NCI-H1930 (cell line): ENCODE measurements around the gene ICAM4.
"Not testable (repeated sequence)": the region's sequence is repeated elsewhere in the genome, so short reads cannot be mapped to it uniquely, and the experiment has no call there.

Experiments used
- DNase-seq, 2 experiments: peaks; one replicate each; lab custom pipeline; 2025; lab: John Stamatoyannopoulos, UW

ICAM4 gene

DNA sequence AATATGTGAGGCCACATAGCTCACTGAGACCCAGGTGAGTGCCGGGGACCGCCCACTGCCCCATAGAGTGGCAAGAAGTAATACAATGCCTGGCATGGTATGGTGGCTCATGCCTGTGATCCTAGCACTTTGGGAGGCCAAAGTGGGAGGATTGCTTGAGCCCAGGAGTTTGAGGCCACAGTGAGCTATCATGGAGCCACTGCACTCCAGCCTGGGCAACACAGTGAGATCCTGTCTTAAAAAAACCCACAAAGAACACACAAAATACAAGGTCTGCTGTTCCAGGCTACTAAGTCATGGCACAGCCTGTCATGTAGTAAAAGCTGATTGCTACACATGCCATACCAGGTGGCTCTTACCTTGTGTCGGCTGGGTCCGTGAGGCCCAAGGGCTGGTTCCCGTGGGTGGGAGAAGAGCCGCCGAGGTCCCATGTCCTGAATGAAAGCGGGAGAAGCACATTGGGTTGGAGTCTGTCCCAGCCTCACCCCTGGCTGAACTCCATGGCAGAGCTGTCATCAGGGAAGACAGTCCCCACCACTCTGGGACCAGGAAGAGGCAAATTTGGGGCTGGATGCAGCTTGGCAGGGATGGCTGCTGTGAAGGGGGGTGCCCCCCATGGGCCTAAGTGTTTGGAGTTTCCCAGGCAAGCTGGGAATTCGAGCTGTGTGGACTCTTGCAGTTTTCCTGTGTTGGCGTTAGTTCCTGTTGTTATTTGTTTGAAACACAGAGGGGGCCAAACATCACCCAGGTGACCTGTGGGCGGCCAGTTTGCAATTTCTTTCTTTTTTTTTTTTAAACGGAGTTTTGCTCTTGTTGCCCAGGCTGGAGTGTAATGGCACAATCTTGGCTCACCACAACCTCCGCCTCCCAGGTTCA is 32.3 kb downstream of the ICAM4 start:
- DNase-seq: no peak

GRCh38 chr19:10320602-10321416 is 34.1 kb downstream of the ICAM4 start:
- DNase-seq: no peak

DNA sequence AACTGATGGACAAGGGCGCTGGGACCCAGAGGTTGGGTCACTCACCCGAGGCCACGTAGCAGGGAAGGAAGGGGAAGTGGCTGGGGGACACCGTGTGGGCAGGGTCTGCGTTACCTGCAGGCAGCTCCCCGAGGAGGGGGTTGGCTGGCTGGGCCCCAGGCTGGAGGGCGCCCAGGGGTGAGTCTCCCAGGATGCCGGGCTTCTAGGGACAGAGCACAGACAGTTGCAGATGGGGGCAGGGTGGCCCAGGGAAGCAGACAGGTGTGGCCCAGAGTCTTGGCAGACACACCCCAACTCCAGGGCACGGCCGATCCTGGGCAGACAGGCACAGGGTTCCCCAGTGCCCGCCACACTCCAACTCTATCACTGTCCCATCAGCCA is 34.7 kb downstream of the ICAM4 start:
- DNase-seq: no peak

DNA sequence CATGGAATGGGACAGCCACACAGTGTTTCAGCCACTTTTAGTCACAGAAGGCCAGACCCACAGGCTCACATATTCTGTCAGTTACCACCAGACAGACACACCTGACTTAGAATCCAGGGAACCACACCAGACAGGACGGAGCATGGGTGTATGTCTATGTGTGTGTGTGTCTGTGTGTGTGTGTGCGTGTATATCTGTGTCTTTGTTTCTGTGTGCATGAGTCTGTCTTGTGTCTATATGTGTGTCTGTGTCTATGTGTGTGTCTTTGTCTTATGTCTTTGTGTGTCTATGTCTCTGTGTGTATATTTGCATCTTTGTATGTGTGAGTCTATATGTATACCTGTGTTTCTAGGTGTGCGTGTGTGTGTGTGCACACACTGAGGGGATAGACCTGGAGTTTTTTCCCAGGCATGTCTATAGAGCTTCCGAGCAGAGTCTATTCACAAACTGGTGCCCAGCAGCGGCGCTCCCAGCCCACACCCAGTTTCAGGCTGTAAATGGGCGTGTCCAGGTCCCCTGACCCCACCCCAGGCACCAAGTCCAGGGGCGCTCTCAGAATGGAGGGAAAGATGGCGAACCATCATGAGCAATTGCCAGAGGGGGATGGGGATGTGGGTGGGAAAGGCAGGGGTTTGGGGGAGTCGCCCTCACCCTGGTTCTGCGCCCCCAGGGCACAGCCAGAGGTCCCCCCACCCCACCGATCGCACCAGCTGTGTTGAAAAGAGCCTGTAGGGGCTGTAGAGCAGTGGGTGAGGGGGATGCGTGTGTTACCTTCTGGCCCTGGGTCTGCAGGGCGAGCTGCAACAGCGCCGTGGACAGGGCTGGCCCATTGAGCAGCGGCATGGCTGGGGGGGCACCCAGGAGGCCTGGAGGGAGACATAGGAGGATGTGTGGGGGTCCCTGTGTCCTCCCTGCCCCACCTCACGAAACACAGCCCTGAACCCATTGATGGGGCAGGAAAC is 35.4 kb downstream of the ICAM4 start:
- DNase-seq: no peak

GRCh38 chr19:10325732-10326131 is 39.0 kb downstream of the ICAM4 start:
- DNase-seq: no peak

DNA sequence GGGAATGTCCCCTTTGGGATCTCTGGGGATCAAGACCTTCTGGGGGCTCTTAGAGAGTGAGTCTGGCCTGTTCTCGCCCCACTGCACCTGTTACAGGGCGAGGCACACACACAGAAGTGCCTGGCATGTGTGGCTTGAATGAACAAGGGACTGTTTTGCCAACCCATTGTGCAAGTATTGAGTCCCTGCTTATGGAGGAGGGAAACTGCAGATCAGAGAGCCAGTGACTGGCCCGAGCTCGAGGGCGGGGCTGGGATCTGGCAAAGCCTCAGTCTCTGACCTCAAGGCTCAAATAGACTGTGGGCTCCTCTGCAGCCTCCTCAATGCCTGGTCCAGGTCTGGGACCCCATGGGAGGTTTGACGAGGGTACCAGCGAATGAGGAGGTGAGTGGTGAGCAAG is 41.0 kb downstream of the ICAM4 start:
- no peak for DNase-seq

DNA sequence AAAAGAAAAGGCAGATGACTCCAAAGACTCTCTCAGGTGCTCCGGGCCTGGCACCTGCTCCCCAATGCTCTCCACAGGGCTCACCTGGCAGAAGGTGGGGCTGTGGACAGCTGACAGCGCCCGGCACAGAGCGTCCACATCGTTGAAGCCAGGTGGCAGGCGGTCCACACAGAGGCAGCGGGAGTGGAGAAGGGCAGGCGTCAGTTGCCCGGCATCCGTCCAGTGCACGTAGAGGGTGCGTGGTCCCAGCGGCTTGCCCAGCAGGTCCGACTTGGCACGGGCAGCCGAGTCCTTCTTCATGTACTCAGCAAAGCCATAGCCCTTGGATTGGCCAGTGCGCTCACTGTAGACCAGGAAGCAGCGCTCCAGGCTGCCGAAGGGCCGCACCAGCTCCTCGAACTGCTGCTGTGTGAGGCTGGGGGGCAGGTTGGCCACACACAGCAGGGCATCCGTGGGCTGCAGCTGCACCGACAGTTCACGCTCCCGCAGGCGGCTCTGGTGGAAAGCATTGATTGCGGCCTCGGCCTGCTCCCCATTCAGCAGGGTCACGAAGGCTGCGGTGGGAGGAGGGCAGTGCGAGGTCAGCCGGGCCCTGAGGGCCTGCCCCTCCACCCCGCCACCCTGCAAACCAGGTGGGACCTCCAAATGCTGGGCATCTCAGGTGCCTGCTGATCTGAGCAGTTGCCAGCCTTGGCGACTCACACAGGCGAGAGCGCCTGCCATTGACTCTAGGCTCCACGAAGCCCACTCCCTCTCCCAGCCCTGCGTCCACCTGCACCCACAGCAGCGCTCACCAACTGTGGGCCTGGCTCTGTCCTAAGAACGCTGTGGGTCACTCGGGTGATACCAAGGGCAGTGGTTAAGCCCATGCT is 42.0 kb downstream of the ICAM4 start:
- no peak for DNase-seq

- no peak for DNase-seq
Measured at GRCh38 chr19:10329555-10329954, 42.8 kb downstream of the ICAM4 start.

DNA sequence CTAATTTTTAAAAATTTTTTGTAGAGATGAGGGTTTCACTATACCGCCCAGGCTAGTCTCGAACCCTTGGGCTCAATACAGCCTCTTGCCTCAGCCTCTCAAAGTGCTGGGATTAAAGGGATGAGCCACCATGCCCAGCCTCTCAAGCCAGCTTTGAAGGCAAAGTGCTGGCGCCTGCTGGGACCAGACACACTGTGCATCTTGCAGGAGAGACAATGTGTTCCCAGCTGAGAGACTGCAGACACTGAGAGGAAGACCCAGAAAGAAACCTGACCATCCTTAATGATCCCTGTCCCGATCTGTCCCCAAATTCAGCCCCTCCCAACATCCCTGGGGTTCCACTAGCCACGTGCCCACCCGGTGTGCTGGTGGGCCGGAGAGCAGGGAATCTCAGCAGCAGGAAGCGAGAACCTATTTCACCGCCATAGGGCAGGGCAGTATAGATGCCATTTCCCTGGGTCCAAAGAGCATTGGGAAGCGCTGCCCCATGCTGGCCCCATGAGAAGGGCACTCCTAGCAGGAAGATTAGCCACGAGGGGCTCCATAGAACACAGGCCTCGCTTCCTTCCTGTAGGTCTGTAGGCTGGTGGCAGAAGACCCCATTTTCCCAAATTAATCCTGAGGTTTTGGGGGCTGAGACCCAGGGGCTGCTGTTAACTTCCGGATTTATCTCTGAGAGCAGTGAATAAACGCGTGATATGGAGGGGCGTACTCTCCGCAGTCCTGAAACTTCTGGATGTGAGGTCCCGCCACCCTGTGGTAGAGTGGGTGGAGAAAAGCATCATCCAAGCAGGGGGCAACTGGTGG is 45.6 kb downstream of the ICAM4 start:
- no peak for DNase-seq

- peak; percentile 83 to 91 for DNase-seq
Measured at GRCh38 chr19:10332965-10333757, 46.4 kb downstream of the ICAM4 start, which contains the start of gene RAVER1. TSS of gene RAVER1 (minus strand) at chr19:10333529. CDS start at chr19:10333507, 22 bp downstream.

DNA sequence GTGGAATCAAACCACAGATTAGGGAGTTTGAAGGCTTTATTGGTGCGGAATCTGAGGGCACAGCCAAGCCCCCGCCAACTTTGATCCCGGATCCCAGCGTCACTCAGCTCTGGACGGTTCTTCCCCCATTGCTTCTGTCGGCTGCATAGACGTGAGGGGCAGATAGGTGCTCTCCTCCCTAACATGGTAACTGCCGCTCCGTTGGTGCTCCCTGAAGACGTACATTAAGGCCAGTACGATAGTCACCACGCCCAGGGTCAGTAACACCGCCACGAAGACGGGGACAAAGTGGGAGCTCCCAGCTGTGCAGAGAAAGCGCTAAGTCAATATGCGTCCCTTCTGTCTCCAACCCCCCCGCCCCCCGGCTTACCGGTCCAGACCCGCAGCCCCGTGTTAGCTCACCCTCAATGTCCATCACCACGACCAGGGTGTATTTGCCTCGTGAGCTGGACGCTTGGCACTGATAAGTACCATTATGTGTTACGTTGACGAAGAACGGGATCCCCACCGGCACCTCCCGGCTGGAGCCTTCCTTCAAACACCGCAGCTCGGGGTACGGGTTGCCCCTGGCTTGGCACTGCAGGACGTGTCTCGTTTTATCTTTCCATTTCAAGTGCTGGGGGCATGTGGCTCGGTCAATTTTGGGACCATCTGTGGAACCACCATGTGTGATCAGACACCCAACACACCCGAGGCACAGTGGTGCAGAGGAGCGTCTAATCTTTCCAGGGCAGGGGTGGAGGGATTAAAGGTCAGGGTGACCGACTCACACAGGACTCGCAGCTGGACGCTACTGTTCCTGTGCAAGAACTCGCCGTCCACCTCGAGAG is 47.2 kb downstream of the ICAM4 start:
- DNase-seq: no peak

GRCh38 chr19:10334588-10335351 is 48.0 kb downstream of the ICAM4 start:
- peak; percentile 20 to 27 for DNase-seq

- DNase-seq: no peak
Measured at GRCh38 chr19:10335352-10335985, 48.7 kb downstream of the ICAM4 start.

GRCh38 chr19:10336725-10337124 is 50.0 kb downstream of the ICAM4 start:
- not testable (repeated sequence) for DNase-seq
